K562 (cell line): ENCODE measurements around the gene SERHL2.

Experiments
- NR3C1 ChIP-seq: sonication (generic); formaldehyde crosslinking; IDR thresholded peaks from 2 replicates; pipeline ENCODE4 v1.8.1; 2022; ENCODE audit warnings: missing genetic modification reagents
- POLR2AphosphoS5 ChIP-seq: IDR thresholded peaks from 2 replicates; pipeline ENCODE4 v1.6.1; 2011; ENCODE audit warnings: mild to moderate bottlenecking, low read depth, low read length, moderate library complexity; ENCODE audit not compliant: control insufficient read depth, insufficient read depth
- PYGO2 ChIP-seq: fragments of 450-650 bp; IDR thresholded peaks from 2 replicates; pipeline ENCODE4 v1.6.1; 2016; ENCODE audit warnings: mild to moderate bottlenecking, missing genetic modification characterization, moderate library complexity, missing compliant biosample characterization
- RCOR1 ChIP-seq, 2 experiments: IDR thresholded peaks; 2 replicates each; pipeline ENCODE4 v1.6.1; 2012; ENCODE audit warnings: low read depth in 2 of 2, low read length in 2 of 2, borderline replicate concordance in 1 of 2, improper control_type of control experiment in 1 of 2
- RFX5 ChIP-seq: IDR thresholded peaks from 2 replicates; pipeline ENCODE4 v1.6.1; 2011; ENCODE audit warnings: low read depth, mild to moderate bottlenecking, improper control_type of control experiment, low read length
- ZFP36 ChIP-seq: fragments of 150-350 bp; IDR thresholded peaks from 2 replicates; pipeline ENCODE4 v1.6.1; 2018; ENCODE audit warnings: low read length, low read depth; ENCODE audit not compliant: partially characterized antibody
- ZNF121 ChIP-seq: sonication (generic); formaldehyde crosslinking; conservative IDR thresholded peaks from 2 replicates; pipeline ENCODE4 v1.8.0; 2022; ENCODE audit warnings: missing genetic modification reagents

- no peak for TF ChIP-seq NR3C1 (CRISPR knock-in tag)
- no peak for TF ChIP-seq RFX5
- TF ChIP-seq PYGO2 (tag): no peak
- TF ChIP-seq ZFP36: no peak
- TF ChIP-seq RCOR1 (IDR thresholded peaks at IDR 0.05; ENCODE audit: borderline replicate concordance in 1 of 2, low read depth in 2 of 2, low read length in 2 of 2): no peak
- TF ChIP-seq POLR2AphosphoS5: no peak
- TF ChIP-seq ZNF121: no peak
These were observed 63.6 kb downstream of the SERHL2 start for GRCh38 chr22:42617155-42617983.
